Stimulated activated CD4-positive, alpha-beta T cell treated with anti-CD3 and anti-CD28 coated beads, Interleukin-2, amount 100 ng/mL, for 24 hours (primary cell): ENCODE data around the gene CD22.
"Not testable (repeated sequence)": the region's sequence is repeated elsewhere in the genome, so short reads cannot be mapped to it uniquely, and the experiment has no call there.

Experiments
- DNase-seq, 2 donors: peaks; one replicate each; pipeline ENCODE4 v3.0.0-alpha.2; 2020

The CD22 gene

DNA sequence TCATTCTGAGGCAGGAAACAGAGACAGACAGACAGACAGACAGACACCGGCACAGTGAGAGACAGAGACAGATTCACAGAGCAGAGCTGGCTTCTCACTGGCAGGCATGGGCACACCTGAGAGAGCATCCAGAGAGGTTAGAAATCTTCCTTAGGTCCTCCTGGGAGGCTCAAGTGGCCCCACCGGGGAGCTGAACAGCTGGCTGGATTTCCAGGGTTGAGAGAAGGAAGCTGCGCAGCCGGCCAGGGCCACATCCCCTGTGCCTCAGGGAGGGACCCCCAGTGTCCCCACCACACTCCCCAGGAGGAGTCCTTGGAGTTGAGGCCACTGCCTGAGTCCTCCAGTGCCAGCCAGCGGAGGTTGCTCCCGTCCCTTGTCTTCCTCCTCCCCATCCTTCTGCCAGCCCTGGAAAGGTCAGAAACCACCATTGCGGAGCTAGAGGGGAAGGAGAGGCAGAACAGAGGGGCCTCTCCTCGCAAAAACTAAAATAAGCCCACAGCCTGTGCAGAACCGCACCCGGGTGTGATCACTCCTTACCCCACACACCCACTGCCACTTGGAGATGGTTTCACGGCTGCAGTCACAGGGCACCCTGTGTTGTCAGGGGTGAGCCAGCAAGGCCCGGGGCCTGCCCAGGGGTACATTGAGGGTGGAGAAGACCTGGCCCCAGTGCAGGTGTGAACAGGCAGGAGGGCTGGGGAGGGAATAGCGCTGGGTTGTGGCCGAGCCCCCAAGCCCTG, 33.4 kb downstream of the CD22 start:
- peak in 1 of 2 donors; percentile 16 for DNase-seq

GRCh38 chr19:35363001-35363590, 34.1 kb downstream of the CD22 start:
- peak in 1 of 2 donors; percentile 10 for DNase-seq

- DNase-seq, result peak in 1 of 2 donors; percentile 15
These were observed 34.9 kb downstream of the CD22 start for GRCh38 chr19:35363711-35364425.

- DNase-seq, result peak in 1 of 2 donors; percentile 4
These were observed 36.3 kb downstream of the CD22 start for GRCh38 chr19:35365303-35365702.

- DNase-seq, result no peak
These were observed 39.4 kb downstream of the CD22 start for GRCh38 chr19:35368378-35368777.

DNA sequence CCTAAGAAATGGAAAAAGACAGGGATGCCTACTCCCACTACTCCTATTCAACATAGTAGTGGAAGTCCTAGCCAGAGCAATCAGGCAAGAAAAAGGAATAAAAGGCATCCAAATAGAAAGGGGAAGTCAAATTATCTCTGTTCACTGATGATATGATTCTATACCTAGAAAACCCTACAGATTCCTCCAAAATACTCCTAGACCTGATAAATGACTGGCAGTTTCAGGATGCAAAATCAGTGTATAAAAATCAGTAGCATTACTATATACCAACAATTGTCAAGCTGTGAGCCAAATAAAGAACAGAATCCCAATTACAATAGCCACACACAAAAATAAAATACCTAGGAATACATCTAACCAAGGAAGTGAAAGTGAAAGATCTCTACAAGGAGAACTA, 40.5 kb downstream of the CD22 start:
- no peak for DNase-seq

GRCh38 chr19:35370722-35371121, 41.7 kb downstream of the CD22 start, which contains the start of gene GPR42:
Gene GPR42 (plus strand): TSS chr19:35371068. CDS start chr19:35371360, 292 bp downstream.
- peak in 1 of 2 donors; percentile 7 for DNase-seq

DNA sequence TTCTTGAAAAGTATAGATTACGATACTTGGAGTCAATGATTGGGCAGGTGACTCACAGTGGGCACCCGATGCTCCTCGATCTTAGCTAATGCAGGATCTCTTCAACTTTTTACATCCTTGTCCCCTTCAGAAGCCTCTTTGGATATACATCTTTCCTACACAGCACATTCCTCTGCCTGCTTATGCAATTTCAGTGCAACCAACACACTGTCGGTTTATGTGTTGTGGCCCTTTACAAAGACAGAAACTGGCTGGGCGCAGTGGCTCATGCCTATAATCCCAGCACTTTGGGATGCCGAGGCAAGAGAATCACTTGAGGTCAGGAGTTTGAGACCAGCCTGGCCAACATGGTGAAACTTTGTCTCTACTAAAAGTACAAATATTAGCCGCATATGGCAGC, 44.5 kb downstream of the CD22 start:
- DNase-seq, result peak in 1 of 2 donors; percentile 11

GRCh38 chr19:35374031-35374430, 45.0 kb downstream of the CD22 start:
- not testable (repeated sequence) for DNase-seq

DNA sequence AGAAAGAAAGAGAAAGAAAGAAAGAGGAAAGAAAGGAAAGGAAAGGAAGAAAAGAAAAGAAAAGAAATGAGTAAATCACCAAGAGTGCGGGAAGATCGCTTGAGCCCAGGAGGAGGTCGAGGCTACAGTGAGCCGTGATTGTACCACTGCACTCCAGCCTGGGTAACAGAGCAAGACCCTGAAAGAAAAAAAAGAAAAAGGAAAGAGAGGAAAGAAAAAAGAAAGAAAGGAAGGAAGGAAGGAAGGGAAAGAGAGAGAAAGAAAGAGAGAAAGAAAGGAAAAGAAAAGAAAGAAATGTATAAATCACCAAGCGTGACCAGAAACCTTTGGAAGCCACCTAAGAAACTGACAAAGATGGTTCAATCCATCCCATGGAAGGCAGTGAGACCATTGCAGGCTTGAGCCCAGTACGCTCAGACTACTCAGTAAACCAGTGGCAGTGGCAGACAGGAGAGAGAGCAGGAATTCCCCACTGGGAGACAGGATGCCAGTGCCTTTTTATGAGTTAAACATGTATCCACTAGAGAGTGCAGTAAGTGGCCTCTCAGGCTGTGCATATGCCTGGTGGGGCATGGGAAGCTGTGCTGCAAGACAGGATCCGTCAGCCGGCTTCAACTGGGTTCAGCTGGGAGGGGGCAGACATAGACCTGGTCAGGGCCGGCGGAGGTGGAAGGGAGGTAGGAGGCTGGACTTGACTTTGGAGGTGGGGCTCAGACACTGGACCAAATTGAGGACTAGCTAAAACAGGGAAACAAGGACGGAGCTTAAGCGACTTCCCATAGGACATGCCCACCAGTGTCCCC, 46.7 kb downstream of the CD22 start:
- DNase-seq, result peak in 1 of 2 donors; percentile 15

DNA sequence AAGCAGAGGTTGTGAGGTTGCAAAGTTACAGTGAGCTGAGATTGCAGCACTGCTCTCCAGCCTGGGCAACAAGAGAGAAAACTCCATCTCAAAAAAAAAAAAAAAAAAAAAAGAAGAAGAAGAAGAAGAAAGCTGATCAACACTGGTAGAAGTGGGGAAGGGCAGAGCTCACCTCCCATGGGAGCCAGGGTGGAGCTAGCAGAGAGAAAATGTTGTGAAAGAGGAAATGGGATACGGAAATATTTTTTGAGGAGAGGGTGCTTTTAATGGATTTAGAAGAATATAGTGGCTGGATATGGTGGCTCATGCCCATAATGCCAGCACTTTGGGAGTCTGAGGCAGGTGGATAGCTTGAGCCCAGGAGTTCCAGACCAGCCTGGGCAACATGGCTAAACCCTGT, 48.7 kb downstream of the CD22 start:
- DNase-seq, result peak in 1 of 2 donors; percentile 1

DNA sequence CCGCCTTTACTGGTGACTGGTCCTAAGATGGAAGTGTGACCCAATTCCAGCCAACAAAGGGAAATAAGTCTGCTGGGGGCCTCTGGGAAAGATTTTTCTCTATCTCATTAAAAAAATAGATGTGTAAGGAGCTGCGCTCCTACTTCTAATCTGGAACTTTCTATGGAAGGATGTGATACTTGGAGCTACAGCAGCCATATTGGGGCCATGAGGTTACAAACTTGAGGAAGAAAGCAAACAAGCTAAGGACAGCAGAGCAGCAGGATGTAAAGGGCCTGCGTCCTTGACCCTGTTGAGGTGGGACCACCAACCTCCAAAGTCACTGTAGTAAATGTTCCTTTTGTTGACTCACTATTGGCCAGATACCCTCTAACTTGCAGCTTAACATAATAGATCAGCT, 49.4 kb downstream of the CD22 start:
- DNase-seq, result peak in 1 of 2 donors; percentile 7

- DNase-seq, result not testable (repeated sequence)
These were observed 50.6 kb downstream of the CD22 start for GRCh38 chr19:35379545-35379944.

GRCh38 chr19:35379992-35380391, 51.0 kb downstream of the CD22 start:
- DNase-seq, result peak in 1 of 2 donors; percentile 3

GRCh38 chr19:35380450-35381124, 51.6 kb downstream of the CD22 start:
- peak in 1 of 2 donors; percentile 4 for DNase-seq

GRCh38 chr19:35381318-35381717, 52.3 kb downstream of the CD22 start:
- peak in 1 of 2 donors; percentile 6 for DNase-seq

DNA sequence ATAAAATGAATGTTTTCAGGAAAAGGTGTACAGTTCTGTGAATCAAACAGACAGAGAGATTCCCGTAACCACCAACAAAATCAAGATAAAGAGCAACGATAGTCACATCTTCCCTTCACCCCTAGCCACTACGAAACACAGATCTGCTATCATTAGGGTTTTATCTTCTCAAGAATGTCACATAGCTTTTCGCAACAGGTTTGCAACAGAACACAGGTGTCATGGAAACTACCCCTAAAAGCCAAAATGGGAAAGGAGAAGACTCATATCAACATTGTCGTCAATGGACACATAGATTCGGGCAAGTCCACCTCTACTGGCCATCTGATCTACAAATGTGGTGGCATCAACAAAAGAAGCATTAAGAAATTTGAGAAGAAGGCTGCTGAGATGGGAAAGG, 52.9 kb downstream of the CD22 start:
- DNase-seq, result no peak

DNA sequence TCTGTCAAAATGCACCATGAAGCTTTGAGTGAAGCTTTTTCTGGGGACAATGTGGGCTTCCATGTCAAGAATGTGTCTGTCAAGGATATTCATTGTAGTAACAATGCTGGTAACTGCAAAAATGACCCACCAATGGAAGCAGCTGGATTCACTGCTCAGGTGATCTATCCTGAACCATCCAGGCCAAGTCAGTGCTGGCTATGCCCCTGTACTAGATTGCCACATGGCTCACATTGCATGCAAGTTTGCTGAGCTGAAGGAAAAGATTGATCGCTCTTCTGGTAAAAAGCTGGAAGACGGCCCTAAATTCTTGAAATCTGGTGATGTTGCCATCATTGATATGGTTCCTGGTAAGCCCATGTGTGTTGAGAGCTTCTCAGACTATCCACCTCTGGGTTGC, 54.5 kb downstream of the CD22 start:
- DNase-seq, result no peak

DNA sequence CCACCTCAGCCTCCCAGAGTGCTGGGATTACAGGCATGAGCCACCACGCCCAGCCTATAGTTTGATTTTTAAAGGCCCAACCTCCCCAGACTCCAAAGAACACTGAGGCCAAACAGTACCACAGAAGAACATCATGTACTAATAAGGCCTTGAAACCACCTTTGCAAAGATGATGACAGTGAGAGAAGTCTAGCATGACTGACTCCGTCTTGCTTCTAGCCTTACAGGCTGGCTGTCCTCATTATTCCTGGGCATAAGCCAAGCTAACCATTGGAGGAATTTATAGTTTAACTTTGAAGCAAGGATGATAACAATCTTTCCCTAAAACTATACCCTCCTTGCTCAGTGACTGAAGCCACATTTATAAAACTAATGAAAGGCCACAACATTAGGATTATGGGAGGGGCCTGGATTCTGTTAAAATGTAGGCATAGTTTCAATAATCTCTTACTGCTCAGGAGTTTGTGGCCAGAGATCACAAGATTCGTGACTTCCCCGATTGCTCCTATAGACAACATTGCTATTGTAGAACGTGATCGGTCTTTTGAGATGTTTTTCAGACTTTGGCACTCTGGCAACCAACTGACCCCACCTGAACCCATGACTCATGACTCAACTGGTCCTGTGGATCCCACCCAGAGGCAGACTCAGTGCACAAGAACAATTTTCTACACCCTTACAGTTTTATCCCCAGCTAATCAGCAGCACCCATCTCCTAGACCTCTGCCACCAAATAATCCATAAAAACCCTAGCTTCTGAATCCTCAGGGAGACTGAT, 59.5 kb downstream of the CD22 start:
- DNase-seq, result peak in 1 of 2 donors; percentile 11

DNA sequence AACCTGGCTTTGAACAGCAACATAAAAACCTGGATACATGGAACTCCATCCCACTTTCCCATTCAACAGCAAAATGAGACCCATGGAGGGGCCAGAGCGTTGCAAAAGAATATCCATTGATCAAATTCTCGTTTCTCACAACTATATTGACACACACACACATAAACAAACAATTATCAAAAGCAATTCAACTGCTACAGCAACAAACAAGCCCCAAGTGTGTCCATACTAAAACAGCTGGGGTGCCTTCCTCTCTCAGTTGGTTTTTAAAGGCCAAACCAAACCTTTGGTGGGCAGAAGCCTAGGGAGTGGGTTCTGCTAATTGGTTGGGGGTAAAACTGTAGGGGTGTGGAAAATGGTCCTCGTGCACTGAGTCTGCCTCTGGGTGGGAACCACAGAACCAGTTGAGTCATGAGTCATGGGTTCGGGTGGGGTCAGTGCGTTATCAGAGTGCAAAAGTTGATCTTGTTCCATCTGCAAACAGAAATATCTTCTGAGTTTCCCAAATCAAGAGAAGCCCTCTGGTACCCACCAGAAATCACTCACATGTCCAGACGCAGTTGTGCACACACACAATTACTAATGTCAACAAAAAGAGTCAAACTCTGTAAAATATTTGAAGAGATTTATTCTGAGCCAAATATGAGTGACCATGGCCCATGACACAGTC, 60.3 kb downstream of the CD22 start:
- DNase-seq, result peak in 1 of 2 donors; percentile 0
